Common myeloid progenitor, CD34-positive (primary cell): ENCODE measurements around the gene VDR.

ENCODE experiments used
- CTCF ChIA-PET: fragments of 350-600 bp; sonication (Branson Sonifier 250); formaldehyde crosslinking; loops from one replicate; lab custom pipeline; 2021; ENCODE audit warnings: antibody characterized with exemption; lab: Charles Lee
- POLR2A ChIA-PET: fragments of 350-600 bp; sonication (Branson Sonifier 250); formaldehyde crosslinking; loops from one replicate; lab custom pipeline; 2021; ENCODE audit warnings: antibody characterized with exemption; lab: Charles Lee
- DNase-seq, 3 donors: peaks; one replicate each; pipeline versions ENCODE4 v3.0.0 to v3.0.0-alpha.2; 2013
- H3K27ac ChIP-seq, 2 experiments: 1 replicate in 1 of 2; 2 replicates in 1 of 2; pipeline ENCODE4 v1.7.0; 2013; ENCODE audit warnings: inconsistent platforms in 2 of 2, low read length in 2 of 2, mild to moderate bottlenecking in 2 of 2, low read depth in 1 of 2, moderate library complexity in 1 of 2; ENCODE audit not compliant: severe bottlenecking in 2 of 2, insufficient read depth in 1 of 2, poor library complexity in 1 of 2
- H3K27me3 ChIP-seq, 5 experiments: replicated peaks in 2 of 5; 1 replicate in 3 of 5; 2 replicates in 2 of 5; pipeline versions ENCODE4 v1.6.1 to v1.7.0; 2013; ENCODE audit warnings: low read length in 4 of 5, mild to moderate bottlenecking in 2 of 5, moderate library complexity in 2 of 5, inconsistent platforms in 1 of 5; ENCODE audit not compliant: insufficient read depth in 5 of 5, control insufficient read depth in 4 of 5
- H3K36me3 ChIP-seq, 4 experiments: 1 replicate in 2 of 4; 2 replicates in 2 of 4; pipeline versions ENCODE4 v1.6.1 to v1.7.0; 2013; ENCODE audit warnings: low read length in 3 of 4, control low read depth in 1 of 4, mild to moderate bottlenecking in 1 of 4; ENCODE audit not compliant: control insufficient read depth in 4 of 4, insufficient read depth in 4 of 4
- H3K4me1 ChIP-seq, 4 experiments: 1 replicate in 3 of 4; 2 replicates in 1 of 4; pipeline versions ENCODE4 v1.6.1 to v1.7.1; 2013; ENCODE audit warnings: low read length in 3 of 4, mild to moderate bottlenecking in 3 of 4, control low read depth in 1 of 4, inconsistent platforms in 1 of 4, moderate library complexity in 1 of 4; ENCODE audit not compliant: control insufficient read depth in 4 of 4, insufficient read depth in 4 of 4; ENCODE audit errors: control extremely low read depth in 1 of 4
- H3K4me3 ChIP-seq, 7 experiments: 1 replicate in 4 of 7; 2 replicates in 3 of 7; pipeline versions ENCODE4 v1.5.1 to v1.7.0; 2013; ENCODE audit warnings: mild to moderate bottlenecking in 7 of 7, low read length in 6 of 7, moderate library complexity in 6 of 7, inconsistent platforms in 2 of 7, low read depth in 2 of 7, control low read depth in 1 of 7; ENCODE audit not compliant: insufficient read depth in 4 of 7, control insufficient read depth in 1 of 7; ENCODE audit errors: extremely low read depth in 1 of 7
- H3K9me3 ChIP-seq, 5 experiments: 1 replicate in 4 of 5; 2 replicates in 1 of 5; pipeline versions ENCODE4 v1.6.1 to v1.7.1; 2013; ENCODE audit warnings: low read length in 4 of 5, mild to moderate bottlenecking in 2 of 5, inconsistent platforms in 1 of 5, low read depth in 1 of 5, moderate library complexity in 1 of 5; ENCODE audit not compliant: control insufficient read depth in 4 of 5, insufficient read depth in 2 of 5; ENCODE audit errors: control extremely low read depth in 1 of 5
- WGBS: methylation state at CpG from one replicate; pipeline ENCODE4 v1.1.5; 2013; ENCODE audit not compliant: insufficient coverage; 5-methylcytosine and 5-hydroxymethylcytosine counted together

VDR gene

GRCh38 chr12:47889040-47889439, 15.8 kb downstream of the VDR start:
- no peak overlapping the region for H3K27ac ChIP-seq
- no peaks in the 10 kb centered on the region for H3K27me3 ChIP-seq
- WGBS: no CpG with 5 or more reads among the region's 4 CpGs
- peaks cover 0 to 4% (median 0%) of the 10 kb centered on the region in 4 experiments for H3K4me1 ChIP-seq
- ChIA-PET POLR2A (no interaction called here), CTCF (interaction anchor here (1.4 to 2.3 kb wide), 3 partner anchors 9 to 11 kb away, joined by 4 to 9 read pairs (median 7); no protein-coding TSS in a partner anchor)
- no peak for DNase-seq
- no peak overlapping the region for H3K4me3 ChIP-seq
- H3K36me3 ChIP-seq: no peaks in the 10 kb centered on the region
- no peaks in the 10 kb centered on the region for H3K9me3 ChIP-seq

- 90% methylated on average over 8 of the region's 9 CpGs for WGBS
- Histone ChIP-seq H3K9me3 (no peaks in the 10 kb centered on the region), H3K4me1 (peaks cover 0 to 4% (median 3%) of the 10 kb centered on the region in 4 experiments), H3K27me3 (no peaks in the 10 kb centered on the region), H3K36me3 (no peaks in the 10 kb centered on the region), H3K4me3 (no peak overlapping the region), H3K27ac (no peak overlapping the region)
- CTCF ChIA-PET: interaction anchor here (1.1 to 2.3 kb wide), 5 partner anchors 8 to 284 kb away, joined by 3 to 9 read pairs (median 3); no protein-coding TSS in a partner anchor
- no peak for DNase-seq
- POLR2A ChIA-PET: no interaction called here
These were observed 16.5 kb downstream of the VDR start for GRCh38 chr12:47888153-47888819.

GRCh38 chr12:47887529-47887928, 17.3 kb downstream of the VDR start:
- no peaks in the 10 kb centered on the region for H3K9me3 ChIP-seq
- no peaks in the 10 kb centered on the region for H3K27me3 ChIP-seq
- ChIA-PET POLR2A (no interaction called here), CTCF (interaction anchor here (1.1 to 1.5 kb wide), 3 partner anchors 13 to 285 kb away, joined by 3 read pairs; no protein-coding TSS in a partner anchor)
- H3K27ac ChIP-seq: no peak overlapping the region
- WGBS: 100% methylated on average over 3 of the region's 3 CpGs
- H3K4me3 ChIP-seq: no peak overlapping the region
- no peaks in the 10 kb centered on the region for H3K36me3 ChIP-seq
- H3K4me1 ChIP-seq: peaks cover 0 to 12% (median 11%) of the 10 kb centered on the region in 4 experiments
- no peak for DNase-seq

GRCh38 chr12:47886510-47887240, 18.1 kb downstream of the VDR start:
- Histone ChIP-seq H3K4me3 (no peak overlapping the region), H3K9me3 (no peaks in the 10 kb centered on the region), H3K4me1 (peaks cover 0 to 21% (median 19%) of the 10 kb centered on the region in 4 experiments), H3K27ac (no peak overlapping the region), H3K36me3 (no peaks in the 10 kb centered on the region), H3K27me3 (no peaks in the 10 kb centered on the region)
- ChIA-PET CTCF (interaction anchor here (0.9 to 3.2 kb wide), 7 partner anchors 10 to 171 kb away, joined by 3 to 15 read pairs (median 5); partner anchors contain the start of gene VDR), POLR2A (no interaction called here)
- no peak for DNase-seq
- 97% methylated on average over 5 of the region's 13 CpGs for WGBS

GRCh38 chr12:47885566-47885965, 19.2 kb downstream of the VDR start:
- DNase-seq: no peak
- Histone ChIP-seq H3K27me3 (no peaks in the 10 kb centered on the region), H3K27ac (no peak overlapping the region), H3K4me3 (no peak overlapping the region), H3K9me3 (no peaks in the 10 kb centered on the region), H3K36me3 (no peaks in the 10 kb centered on the region), H3K4me1 (peaks cover 0 to 22% (median 19%) of the 10 kb centered on the region in 4 experiments)
- WGBS: 100% methylated on average over 1 of the region's 2 CpGs
- POLR2A ChIA-PET: no interaction called here
- CTCF ChIA-PET: interaction anchor here (0.6 to 3.2 kb wide), 6 partner anchors 12 to 71 kb away, joined by 3 to 15 read pairs (median 4); partner anchors contain the start of gene VDR

- DNase-seq: no peak
- ChIA-PET CTCF (interaction anchor here (0.6 to 3.2 kb wide), 4 partner anchors 12 to 72 kb away, joined by 3 to 15 read pairs (median 6); no protein-coding TSS in a partner anchor), POLR2A (no interaction called here)
- H3K27ac ChIP-seq: no peak overlapping the region
- no peaks in the 10 kb centered on the region for H3K36me3 ChIP-seq
- H3K4me1 ChIP-seq: peaks cover 0 to 22% (median 19%) of the 10 kb centered on the region in 4 experiments
- no peaks in the 10 kb centered on the region for H3K27me3 ChIP-seq
- 91% methylated on average over 9 of the region's 10 CpGs for WGBS
- no peak overlapping the region for H3K4me3 ChIP-seq
- H3K9me3 ChIP-seq: no peaks in the 10 kb centered on the region
These were observed 19.7 kb downstream of the VDR start for GRCh38 chr12:47885012-47885501.
